Fibroblast of pulmonary artery (primary cell): ENCODE results near the gene BSDC1.
A peak's percentile ranks its signal among the peaks of the same experiment; 100 is the strongest.

ENCODE experiments used
- DNase-seq: peaks from one replicate; pipeline ENCODE4 v3.0.0-alpha.2; 2010; ENCODE audit warnings: low read depth
- H3K4me3 ChIP-seq: replicated peaks from 2 replicates; pipeline ENCODE4 v1.5.1; 2011; ENCODE audit warnings: low read depth, mild to moderate bottlenecking, control low read depth, low read length, moderate library complexity
- TF ChIP-seq, protein P1 (sequence below): IDR thresholded peaks from 2 replicates; pipeline ENCODE4 v1.5.1; 2011; ENCODE audit warnings: mild to moderate bottlenecking, control low read depth, low read length, inconsistent platforms; ENCODE audit errors: missing control alignments

Gene BSDC1

GRCh38 chr1:32351399-32352238, 42.6 kb downstream of the BSDC1 start:
- peak; percentile 94 for DNase-seq
- peak overlapping the region; percentile 64 for H3K4me3 ChIP-seq
- TF ChIP-seq, protein P1, sequence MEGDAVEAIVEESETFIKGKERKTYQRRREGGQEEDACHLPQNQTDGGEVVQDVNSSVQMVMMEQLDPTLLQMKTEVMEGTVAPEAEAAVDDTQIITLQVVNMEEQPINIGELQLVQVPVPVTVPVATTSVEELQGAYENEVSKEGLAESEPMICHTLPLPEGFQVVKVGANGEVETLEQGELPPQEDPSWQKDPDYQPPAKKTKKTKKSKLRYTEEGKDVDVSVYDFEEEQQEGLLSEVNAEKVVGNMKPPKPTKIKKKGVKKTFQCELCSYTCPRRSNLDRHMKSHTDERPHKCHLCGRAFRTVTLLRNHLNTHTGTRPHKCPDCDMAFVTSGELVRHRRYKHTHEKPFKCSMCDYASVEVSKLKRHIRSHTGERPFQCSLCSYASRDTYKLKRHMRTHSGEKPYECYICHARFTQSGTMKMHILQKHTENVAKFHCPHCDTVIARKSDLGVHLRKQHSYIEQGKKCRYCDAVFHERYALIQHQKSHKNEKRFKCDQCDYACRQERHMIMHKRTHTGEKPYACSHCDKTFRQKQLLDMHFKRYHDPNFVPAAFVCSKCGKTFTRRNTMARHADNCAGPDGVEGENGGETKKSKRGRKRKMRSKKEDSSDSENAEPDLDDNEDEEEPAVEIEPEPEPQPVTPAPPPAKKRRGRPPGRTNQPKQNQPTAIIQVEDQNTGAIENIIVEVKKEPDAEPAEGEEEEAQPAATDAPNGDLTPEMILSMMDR: no peak

- H3K4me3 ChIP-seq: peak overlapping the region; percentile 64
- TF ChIP-seq, protein P1: peak; percentile 33
- DNase-seq: peak; percentile 74
These were observed 43.3 kb downstream of the BSDC1 start for GRCh38 chr1:32350785-32351398.

- DNase-seq: peak; percentile 94
- H3K4me3 ChIP-seq: no peak overlapping the region
- TF ChIP-seq, protein P1: no peak
These were observed 45.0 kb downstream of the BSDC1 start for GRCh38 chr1:32349211-32349708.

- TF ChIP-seq, protein P1: no peak
- no peak for DNase-seq
- H3K4me3 ChIP-seq: no peak overlapping the region
These were observed 47.6 kb downstream of the BSDC1 start for GRCh38 chr1:32346532-32347157.

DNA sequence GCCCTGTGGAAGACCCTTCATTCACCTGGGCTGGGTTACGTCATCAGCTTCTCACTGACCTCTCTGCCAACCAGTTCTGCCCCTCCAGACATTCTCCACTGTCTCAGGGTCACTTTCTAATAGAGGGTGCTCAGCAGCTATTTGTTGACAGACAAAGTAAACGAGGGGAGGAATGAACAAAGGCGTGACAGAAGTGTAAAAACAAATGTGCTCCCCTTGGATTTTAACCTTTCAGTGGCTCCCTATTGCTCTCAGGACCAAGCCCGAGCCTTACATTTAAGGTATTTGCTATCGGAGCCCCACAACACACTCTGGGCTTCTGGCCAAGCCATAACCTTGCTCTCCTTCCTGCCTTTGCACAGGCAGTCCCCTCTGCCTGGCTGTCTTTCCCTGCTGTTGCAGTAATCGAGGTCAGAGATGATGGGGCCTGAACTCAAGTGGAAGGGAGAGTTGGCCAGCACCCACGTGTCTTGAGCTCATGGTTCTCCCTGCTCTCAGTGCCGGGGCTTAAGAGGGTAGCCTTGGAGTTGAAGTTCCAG, 48.9 kb downstream of the BSDC1 start:
- peak; percentile 78 for DNase-seq
- H3K4me3 ChIP-seq: no peak overlapping the region
- TF ChIP-seq, protein P1: no peak

GRCh38 chr1:32342704-32343103, 51.5 kb downstream of the BSDC1 start:
- H3K4me3 ChIP-seq: no peak overlapping the region
- no peak for DNase-seq
- TF ChIP-seq, protein P1: no peak
